H9 (cell line): ENCODE data around the gene LTV1. TPM values are rescaled to one million over a fixed set of nuclear protein-coding genes. Genes with fewer than 3 reads are reported as not detected.

Source experiments
- DNase-seq: peaks from one replicate; pipeline ENCODE4 v3.0.0-alpha.2; 2017
- H2AFZ ChIP-seq: one replicate; pipeline ENCODE4 v1.6.1; 2013; ENCODE audit warnings: mild to moderate bottlenecking, low read length, control low read depth, moderate library complexity
- H2AK5ac ChIP-seq: 2 replicates; pipeline ENCODE4 v1.6.1; 2013; ENCODE audit warnings: low read length, control low read depth, mixed read lengths; ENCODE audit not compliant: insufficient read length
- H2BK120ac ChIP-seq: one replicate; pipeline ENCODE4 v1.6.1; 2013; ENCODE audit warnings: low read depth, mild to moderate bottlenecking, low read length, control low read depth, inconsistent platforms; ENCODE audit not compliant: poor library complexity, severe bottlenecking
- H2BK12ac ChIP-seq: 2 replicates; pipeline ENCODE4 v1.6.1; 2013; ENCODE audit warnings: low read length, control low read depth, mixed read lengths, low read depth; ENCODE audit not compliant: insufficient read length
- H2BK15ac ChIP-seq: 2 replicates; pipeline ENCODE4 v1.6.1; 2013; ENCODE audit warnings: low read depth, low read length, control low read depth
- H2BK20ac ChIP-seq: one replicate; pipeline ENCODE4 v1.6.1; 2013; ENCODE audit warnings: low read depth, mild to moderate bottlenecking, low read length, control low read depth, inconsistent platforms; ENCODE audit not compliant: poor library complexity, severe bottlenecking
- H2BK5ac ChIP-seq: 2 replicates; pipeline ENCODE4 v1.6.1; 2013; ENCODE audit warnings: low read length, control low read depth, mixed read lengths; ENCODE audit not compliant: insufficient read length
- H3K14ac ChIP-seq: 2 replicates; pipeline ENCODE4 v1.6.1; 2013; ENCODE audit warnings: low read length, control low read depth; ENCODE audit not compliant: insufficient read depth
- H3K18ac ChIP-seq: 2 replicates; pipeline ENCODE4 v1.6.1; 2013; ENCODE audit warnings: low read depth, mild to moderate bottlenecking, mixed read lengths, low read length, control low read depth; ENCODE audit not compliant: insufficient read length
- H3K23ac ChIP-seq: 2 replicates; pipeline ENCODE4 v1.6.1; 2013; ENCODE audit warnings: low read length, control low read depth, mixed read lengths, low read depth; ENCODE audit not compliant: insufficient read length
- H3K23me2 ChIP-seq: 2 replicates; pipeline ENCODE4 v1.6.1; 2013; ENCODE audit warnings: low read depth, mild to moderate bottlenecking, mixed read lengths, low read length, control low read depth; ENCODE audit not compliant: insufficient read length, poor library complexity, severe bottlenecking
- H3K27ac ChIP-seq: 2 replicates; pipeline ENCODE4 v1.5.1; 2013; ENCODE audit warnings: low read length, control low read depth, mixed read lengths, low read depth; ENCODE audit not compliant: insufficient read length
- H3K27me3 ChIP-seq: 2 replicates; pipeline ENCODE4 v1.6.1; 2013; ENCODE audit warnings: low read length, control low read depth, inconsistent platforms; ENCODE audit not compliant: insufficient read depth
- H3K4ac ChIP-seq: 2 replicates; pipeline ENCODE4 v1.6.1; 2013; ENCODE audit warnings: low read depth, mild to moderate bottlenecking, control low read depth, inconsistent platforms, low read length, moderate library complexity
- H3K4me1 ChIP-seq: 2 replicates; pipeline ENCODE4 v1.6.1; 2013; ENCODE audit warnings: low read length, control low read depth, inconsistent platforms; ENCODE audit not compliant: insufficient read depth
- H3K4me2 ChIP-seq: 2 replicates; pipeline ENCODE4 v1.6.1; 2013; ENCODE audit warnings: low read length, control low read depth, mixed read lengths; ENCODE audit not compliant: insufficient read length, insufficient read depth
- H3K56ac ChIP-seq: 2 replicates; pipeline ENCODE4 v1.6.1; 2013; ENCODE audit warnings: low read depth, mild to moderate bottlenecking, mixed read lengths, low read length, control low read depth; ENCODE audit not compliant: insufficient read length
- H3K79me1 ChIP-seq: 2 replicates; pipeline ENCODE4 v1.6.1; 2013; ENCODE audit warnings: low read depth, mild to moderate bottlenecking, moderate library complexity, low read length, control low read depth, inconsistent platforms; ENCODE audit not compliant: insufficient read depth, poor library complexity, severe bottlenecking
- H3K79me2 ChIP-seq: 2 replicates; pipeline ENCODE4 v1.6.1; 2013; ENCODE audit warnings: low read length, control low read depth, inconsistent platforms; ENCODE audit not compliant: insufficient read depth
- H3K9ac ChIP-seq: 2 replicates; pipeline ENCODE4 v1.6.1; 2013; ENCODE audit warnings: low read length, control low read depth, mixed read lengths; ENCODE audit not compliant: insufficient read length; ENCODE audit errors: extremely low read depth
- H3K9me3 ChIP-seq: one replicate; pipeline ENCODE4 v1.6.1; 2013; ENCODE audit warnings: low read depth, low read length, inconsistent platforms; ENCODE audit not compliant: control insufficient read depth
- H3T11ph ChIP-seq: one replicate; pipeline ENCODE4 v1.6.1; 2013; ENCODE audit warnings: mild to moderate bottlenecking, low read length, control low read depth, inconsistent platforms
- H4K20me1 ChIP-seq: one replicate; pipeline ENCODE4 v1.6.1; 2013; ENCODE audit not compliant: control insufficient read depth, insufficient read length, insufficient read depth
- H4K5ac ChIP-seq: 2 replicates; pipeline ENCODE4 v1.6.1; 2013; ENCODE audit warnings: low read depth, mild to moderate bottlenecking, mixed read lengths, low read length, control low read depth; ENCODE audit not compliant: insufficient read length
- H4K8ac ChIP-seq: replicated peaks from 2 replicates; pipeline ENCODE4 v1.6.1; 2013; ENCODE audit warnings: low read length, control low read depth, mixed read lengths, low read depth; ENCODE audit not compliant: insufficient read length
- H4K91ac ChIP-seq: 2 replicates; pipeline ENCODE4 v1.6.1; 2013; ENCODE audit warnings: low read depth, mild to moderate bottlenecking, moderate library complexity, mixed read lengths, low read length, control low read depth; ENCODE audit not compliant: insufficient read length
- H3K27ac Mint-ChIP-seq, 3 experiments: 2 replicates in 2 of 3; 3 replicates in 1 of 3; pipeline ENCODE4 v1.8.0; 2020 to 2021; ENCODE audit warnings: mixed read lengths in 3 of 3, mild to moderate bottlenecking in 1 of 3, moderate library complexity in 1 of 3
- H3K27me3 Mint-ChIP-seq: 2 replicates; pipeline ENCODE4 v1.8.0; 2021; ENCODE audit warnings: low read depth, mild to moderate bottlenecking, moderate library complexity, mixed read lengths
- H3K36me3 Mint-ChIP-seq, 3 experiments: 2 replicates in 2 of 3; 3 replicates in 1 of 3; pipeline ENCODE4 v1.8.0; 2020 to 2021; ENCODE audit warnings: low read depth in 3 of 3, mixed read lengths in 3 of 3; ENCODE audit not compliant: insufficient read depth in 1 of 3
- H3K4me1 Mint-ChIP-seq, 2 experiments: 2 replicates each; pipeline ENCODE4 v1.8.0; 2020; ENCODE audit warnings: mixed read lengths in 2 of 2
- H3K4me3 Mint-ChIP-seq, 2 experiments: 2 replicates in 1 of 2; 3 replicates in 1 of 2; pipeline ENCODE4 v1.8.0; 2020 to 2021; ENCODE audit warnings: mild to moderate bottlenecking in 2 of 2, mixed read lengths in 2 of 2, moderate library complexity in 1 of 2
- H3K9me3 Mint-ChIP-seq, 2 experiments: 2 replicates in 1 of 2; 3 replicates in 1 of 2; pipeline ENCODE4 v1.8.0; 2020; ENCODE audit warnings: mild to moderate bottlenecking in 2 of 2, mixed read lengths in 2 of 2, moderate library complexity in 1 of 2
- CTCF ChIP-seq: fragments of 200-600 bp; sonication (generic); conservative IDR thresholded peaks from 3 replicates; pipeline ENCODE4 v1.8.0; 2021; ENCODE audit warnings: antibody characterized with exemption, mild to moderate bottlenecking
- WGBS: extraction: QIAGEN DNeasy Blood & Tissue Kit; methylation state at CpG from one replicate; pipeline ENCODE4 v1.1.7; 2013; ENCODE audit warnings: missing lambda C conversion rate, low lambda C conversion rate, mixed read lengths; ENCODE audit not compliant: insufficient read length; ENCODE audit errors: extremely low coverage; 5-methylcytosine and 5-hydroxymethylcytosine counted together
- total RNA-seq: library from RNA; stranded (reverse); gene quantifications from 2 replicates; pipeline ENCODE4 v1.2.1, GENCODE V29; 2021

The LTV1 gene
- total RNA-seq, 1 experiment from 2014 or later: 62.9 TPM

- Histone ChIP-seq H2AK5ac (no peak overlapping the region), H3K9ac (no peak overlapping the region), H3K23ac (no peak overlapping the region), H3K4ac (no peak overlapping the region), H2BK15ac (no peak overlapping the region), H3K18ac (no peak overlapping the region), H4K5ac (no peak overlapping the region), H3K79me2 (no peaks in the 10 kb centered on the region), H2BK120ac (no peak overlapping the region), H2BK5ac (no peak overlapping the region), H3K27ac (no peak overlapping the region), H2BK20ac (no peak overlapping the region), H3K4me1 (no peaks in the 10 kb centered on the region; the same call in 1 of the 2 replicates), H4K8ac (no peak overlapping the region), H3K27me3 (no peaks in the 10 kb centered on the region), H3K14ac (no peak overlapping the region), H3K79me1 (no peaks in the 10 kb centered on the region), H3T11ph (no peak overlapping the region), H4K20me1 (no peaks in the 10 kb centered on the region), H4K91ac (no peak overlapping the region), H2AFZ (no peak overlapping the region), H3K9me3 (no peaks in the 10 kb centered on the region), H3K4me2 (no peak overlapping the region), H2BK12ac (no peak overlapping the region), H3K23me2 (no peaks in the 10 kb centered on the region), H3K56ac (no peak overlapping the region)
- no peaks in the 10 kb centered on the region for H3K27me3 Mint-ChIP-seq
- peaks cover 3 to 27% (median 6%) of the 10 kb centered on the region in 3 experiments; a peak in 5 of 7 replicates for H3K36me3 Mint-ChIP-seq
- no peak overlapping the region for H3K4me3 Mint-ChIP-seq
- no peaks in the 10 kb centered on the region for H3K9me3 Mint-ChIP-seq
- no CpG with 5 or more reads among the region's 3 CpGs for WGBS
- H3K4me1 Mint-ChIP-seq: peaks cover 13 to 20% of the 10 kb centered on the region in 2 experiments
- no peak for DNase-seq
- no peak for TF ChIP-seq CTCF
- peak overlapping the region in 1 of 3 experiments; percentile 4; a peak in 1 of 7 replicates for H3K27ac Mint-ChIP-seq
Observed at GRCh38 chr6:143822584-143823024, 20.5 kb upstream of the LTV1 start.
